RWPE2 (cell line): Measurements from ENCODE around the gene TYW5.
A peak's percentile ranks its signal among the peaks of the same experiment; 100 is the strongest.

Source experiments
- ATAC-seq: fragments of 200-7000 bp; cut with Tn5 transposase; 3 replicates; pipeline ENCODE4 v1.9.1; 2021; ENCODE audit warnings: low read depth
- DNase-seq: peaks from one replicate; pipeline ENCODE4 v3.0.0-alpha.2; 2020; ENCODE audit warnings: low spot score
- H3K27ac ChIP-seq: fragments of 450-650 bp; 2 replicates; pipeline ENCODE4 v1.5.1; 2017; ENCODE audit warnings: mild to moderate bottlenecking; ENCODE audit not compliant: poor library complexity, severe bottlenecking
- H3K27me3 ChIP-seq: fragments of 250-450 bp; sonication (Bioruptor Pico); 2 replicates; pipeline ENCODE4 v1.5.1; 2021; ENCODE audit warnings: mild to moderate bottlenecking, moderate library complexity; ENCODE audit not compliant: insufficient read depth, poor library complexity, severe bottlenecking
- H3K36me3 ChIP-seq: fragments of 250-450 bp; sonication (Bioruptor Pico); 2 replicates; pipeline ENCODE4 v1.5.1; 2020; ENCODE audit warnings: low read depth, mild to moderate bottlenecking, moderate library complexity
- H3K4me1 ChIP-seq: fragments of 250-450 bp; sonication (Bioruptor Pico); 2 replicates; pipeline ENCODE4 v1.5.1; 2021; ENCODE audit warnings: mild to moderate bottlenecking, moderate library complexity; ENCODE audit not compliant: insufficient read depth, poor library complexity, severe bottlenecking
- H3K4me3 ChIP-seq: fragments of 250-450 bp; sonication (Bioruptor Pico); 2 replicates; pipeline ENCODE4 v1.5.1; 2021; ENCODE audit warnings: mild to moderate bottlenecking, moderate library complexity; ENCODE audit not compliant: severe bottlenecking
- H3K9me3 ChIP-seq: fragments of 250-450 bp; sonication (Bioruptor Pico); 2 replicates; pipeline ENCODE4 v1.5.1; 2021; ENCODE audit warnings: mild to moderate bottlenecking, moderate library complexity; ENCODE audit not compliant: severe bottlenecking
- CTCF ChIP-seq: fragments of 450-650 bp; IDR thresholded peaks from one replicate; pipeline ENCODE4 v1.5.1; 2017; ENCODE audit warnings: mild to moderate bottlenecking, moderate library complexity; ENCODE audit not compliant: poor library complexity, severe bottlenecking

Gene TYW5

GRCh38 chr2:199911877-199912161 is 43.5 kb downstream of the TYW5 start:
- no peak for DNase-seq

GRCh38 chr2:199911052-199911876 is 44.0 kb downstream of the TYW5 start, which contains the start of gene C2orf69:
Gene C2orf69 (plus strand): TSS chr2:199911293. CDS start chr2:199911439, 146 bp downstream.
- Histone ChIP-seq H3K4me1 (peaks cover 15% of the 10 kb centered on the region), H3K9me3 (no peaks in the 10 kb centered on the region), H3K27me3 (no peaks in the 10 kb centered on the region), H3K36me3 (peaks cover 22% of the 10 kb centered on the region), H3K4me3 (peak within 1 kb of the TSS; percentile 54), H3K27ac (peak within 1 kb of the TSS; percentile 69)
- no peak for TF ChIP-seq CTCF
- DNase-seq (peak; percentile 96), ATAC-seq (peak; percentile 89)

More at GRCh38 chr2:199911877-199912161, 43.5 kb downstream of the TYW5 start:
- Histone ChIP-seq H3K9me3 (peaks cover 2% of the 10 kb centered on the region), H3K4me1 (peaks cover 15% of the 10 kb centered on the region), H3K27me3 (no peaks in the 10 kb centered on the region), H3K36me3 (peaks cover 27% of the 10 kb centered on the region), H3K27ac (peak overlapping the region; percentile 69), H3K4me3 (peak overlapping the region; percentile 54)
- no peak for TF ChIP-seq CTCF
- ATAC-seq: no peak

GRCh38 chr2:199910338-199911051 is 44.8 kb downstream of the TYW5 start:
- TF ChIP-seq CTCF: no peak
- Histone ChIP-seq H3K9me3 (no peaks in the 10 kb centered on the region), H3K36me3 (peaks cover 15% of the 10 kb centered on the region), H3K4me1 (peaks cover 15% of the 10 kb centered on the region), H3K27ac (peak overlapping the region; percentile 69), H3K4me3 (peak overlapping the region; percentile 54), H3K27me3 (no peaks in the 10 kb centered on the region)
- DNase-seq: no peak
- no peak for ATAC-seq

- ATAC-seq (no peak), DNase-seq (no peak)
- peaks cover 7% of the 10 kb centered on the region for H3K27me3 ChIP-seq
- H3K36me3 ChIP-seq: no peaks in the 10 kb centered on the region
- no peaks in the 10 kb centered on the region for H3K9me3 ChIP-seq
- no peaks in the 10 kb centered on the region for H3K4me1 ChIP-seq
- no peak overlapping the region for H3K27ac ChIP-seq
- H3K4me3 ChIP-seq: no peak overlapping the region
- no peak for TF ChIP-seq CTCF
Observed at GRCh38 chr2:199907008-199907714, 48.1 kb downstream of the TYW5 start.
